HG03139 (cell line): Measurements from ENCODE around the gene PCSK1N.

Experiments used
- ATAC-seq: cut with Tn5 transposase; IDR thresholded peaks from one replicate; pipeline ENCODE4 v1.9.1; 2021; ENCODE audit not compliant: unreplicated experiment

The PCSK1N gene

GRCh38 chrX:48790477-48790876 is 44.9 kb downstream of the PCSK1N start:
- no peak for ATAC-seq

- no peak for ATAC-seq
These were observed 45.8 kb downstream of the PCSK1N start for GRCh38 chrX:48789366-48790220.

- ATAC-seq, result no peak
These were observed 47.6 kb downstream of the PCSK1N start for GRCh38 chrX:48787505-48788443.

GRCh38 chrX:48786825-48787504 is 48.4 kb downstream of the PCSK1N start:
- no peak for ATAC-seq

- ATAC-seq, result no peak
These were observed 49.0 kb downstream of the PCSK1N start, which contains the start of gene GATA1 for GRCh38 chrX:48786341-48786800. GATA1 (plus strand) TSS chrX:48786590; CDS start chrX:48791110, 4,520 bp downstream.

- ATAC-seq, result no peak
These were observed 49.7 kb downstream of the PCSK1N start for GRCh38 chrX:48785540-48786214.

GRCh38 chrX:48785186-48785539 is 50.2 kb downstream of the PCSK1N start:
- ATAC-seq, result no peak

GRCh38 chrX:48784726-48785125 is 50.7 kb downstream of the PCSK1N start:
- no peak for ATAC-seq

GRCh38 chrX:48782795-48783194 is 52.6 kb downstream of the PCSK1N start:
- ATAC-seq, result no peak

- ATAC-seq, result no peak
These were observed 53.2 kb downstream of the PCSK1N start for GRCh38 chrX:48782216-48782615.

GRCh38 chrX:48781705-48782104 is 53.7 kb downstream of the PCSK1N start:
- ATAC-seq, result no peak
